ENCODE measurements around the gene VPS51. TPM values are rescaled to one million over a fixed set of nuclear protein-coding genes. Genes with fewer than 3 reads are reported as not detected.

Gene VPS51
- total RNA-seq, 3 donors from 2014 or later (not counting 1 experiment from before 2014, with no cell fraction given) = 180 to 197 (median 184) TPM

DNA sequence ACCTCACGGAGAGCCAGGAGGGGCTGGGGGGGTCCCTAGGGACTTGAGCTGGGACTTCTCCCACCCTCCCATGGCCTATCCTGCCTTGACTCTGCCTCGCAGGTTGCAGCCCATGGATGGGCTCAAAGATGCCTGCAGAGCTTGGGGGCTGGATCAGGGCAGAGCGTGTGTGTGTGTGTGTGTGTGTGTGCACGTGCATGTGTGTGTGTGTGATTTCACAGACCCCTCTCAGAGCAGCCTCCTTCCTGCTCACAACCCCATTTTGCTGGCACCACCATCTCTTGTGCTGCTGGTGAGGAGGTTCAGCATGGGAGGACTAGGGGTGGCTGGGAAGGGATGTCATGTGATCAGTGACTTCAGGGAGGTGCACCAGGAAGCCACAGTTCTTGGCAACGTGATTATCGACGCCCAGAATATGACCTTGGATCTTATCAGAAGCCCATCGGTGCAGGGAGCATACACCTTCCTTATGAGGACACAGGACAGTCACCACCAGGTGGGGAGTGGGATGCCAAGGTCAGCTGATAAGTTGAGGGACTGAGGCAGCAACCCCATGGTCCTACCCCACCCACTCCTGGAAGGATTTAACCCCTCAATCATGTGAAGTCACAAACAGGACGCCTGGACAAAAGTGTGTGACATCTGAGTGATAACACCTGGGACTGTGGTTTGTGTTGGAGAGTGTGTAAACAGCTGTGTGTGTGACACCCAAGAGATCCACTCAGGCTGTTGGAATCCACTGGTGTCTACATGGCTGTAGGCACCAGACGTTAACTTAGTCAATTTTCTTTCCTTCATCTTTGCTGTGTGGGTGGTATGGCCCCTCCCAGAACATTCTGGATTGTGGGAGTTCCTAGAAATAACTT lies 35.8 kb upstream of the VPS51 start:
- DNase-seq (no peak), ATAC-seq (no peak)
- Mint-ChIP-seq H3K4me3 (no peak overlapping the region), H3K4me1 (no peaks in the 10 kb centered on the region), H3K36me3 (no peaks in the 10 kb centered on the region), H3K9me3 (no peaks in the 10 kb centered on the region), H3K27ac (no peak overlapping the region), H3K27me3 (ENCODE audit: low read depth in 2 of 2) (peaks cover 3 to 7% of the 10 kb centered on the region in 2 donors)
- no peak overlapping the region for H3K4me3 ChIP-seq (ENCODE audit: low read length)
- no peaks in the 10 kb centered on the region for H3K27me3 ChIP-seq (ENCODE audit: control insufficient read depth, insufficient read depth, low read length)
- no peak overlapping the region for H3K27ac ChIP-seq (ENCODE audit: low read length)
- H3K4me1 ChIP-seq (ENCODE audit: control insufficient read depth, insufficient read depth, low read length) = no peaks in the 10 kb centered on the region
- no peaks in the 10 kb centered on the region for H3K36me3 ChIP-seq (ENCODE audit: control insufficient read depth, insufficient read depth, low read length)
- no peaks in the 10 kb centered on the region for H3K9me3 ChIP-seq (ENCODE audit: control insufficient read depth, insufficient read depth, low read length)
- intact Hi-C loops (cut with micrococcal nuclease) = no loop called here
- TF ChIP-seq, protein P1, sequence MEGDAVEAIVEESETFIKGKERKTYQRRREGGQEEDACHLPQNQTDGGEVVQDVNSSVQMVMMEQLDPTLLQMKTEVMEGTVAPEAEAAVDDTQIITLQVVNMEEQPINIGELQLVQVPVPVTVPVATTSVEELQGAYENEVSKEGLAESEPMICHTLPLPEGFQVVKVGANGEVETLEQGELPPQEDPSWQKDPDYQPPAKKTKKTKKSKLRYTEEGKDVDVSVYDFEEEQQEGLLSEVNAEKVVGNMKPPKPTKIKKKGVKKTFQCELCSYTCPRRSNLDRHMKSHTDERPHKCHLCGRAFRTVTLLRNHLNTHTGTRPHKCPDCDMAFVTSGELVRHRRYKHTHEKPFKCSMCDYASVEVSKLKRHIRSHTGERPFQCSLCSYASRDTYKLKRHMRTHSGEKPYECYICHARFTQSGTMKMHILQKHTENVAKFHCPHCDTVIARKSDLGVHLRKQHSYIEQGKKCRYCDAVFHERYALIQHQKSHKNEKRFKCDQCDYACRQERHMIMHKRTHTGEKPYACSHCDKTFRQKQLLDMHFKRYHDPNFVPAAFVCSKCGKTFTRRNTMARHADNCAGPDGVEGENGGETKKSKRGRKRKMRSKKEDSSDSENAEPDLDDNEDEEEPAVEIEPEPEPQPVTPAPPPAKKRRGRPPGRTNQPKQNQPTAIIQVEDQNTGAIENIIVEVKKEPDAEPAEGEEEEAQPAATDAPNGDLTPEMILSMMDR (IDR thresholded peaks at IDR 0.05) = no peak
- 55% methylated on average over 9 of the region's 10 CpGs for WGBS (ENCODE audit: insufficient coverage)

- Mint-ChIP-seq H3K27me3 (ENCODE audit: low read depth in 2 of 2) (peaks cover 3 to 7% of the 10 kb centered on the region in 2 donors), H3K4me3 (no peak overlapping the region), H3K27ac (no peak overlapping the region), H3K36me3 (no peaks in the 10 kb centered on the region), H3K4me1 (no peaks in the 10 kb centered on the region), H3K9me3 (no peaks in the 10 kb centered on the region)
- Histone ChIP-seq H3K36me3 (ENCODE audit: control insufficient read depth, insufficient read depth, low read length) (no peaks in the 10 kb centered on the region), H3K4me3 (ENCODE audit: low read length) (no peak overlapping the region), H3K27me3 (ENCODE audit: control insufficient read depth, insufficient read depth, low read length) (no peaks in the 10 kb centered on the region), H3K27ac (ENCODE audit: low read length) (no peak overlapping the region), H3K4me1 (ENCODE audit: control insufficient read depth, insufficient read depth, low read length) (no peaks in the 10 kb centered on the region), H3K9me3 (ENCODE audit: control insufficient read depth, insufficient read depth, low read length) (no peaks in the 10 kb centered on the region)
- DNase-seq (peak in 1 of 2 donors; percentile 26), ATAC-seq (no peak)
- TF ChIP-seq, protein P1 (IDR thresholded peaks at IDR 0.05) = no peak
- intact Hi-C loops (cut with micrococcal nuclease) = no loop called here
- WGBS (ENCODE audit: insufficient coverage) = 87% methylated on average over 9 of the region's 9 CpGs
These were observed 35.1 kb upstream of the VPS51 start for GRCh38 chr11:65060913-65061408.

DNA sequence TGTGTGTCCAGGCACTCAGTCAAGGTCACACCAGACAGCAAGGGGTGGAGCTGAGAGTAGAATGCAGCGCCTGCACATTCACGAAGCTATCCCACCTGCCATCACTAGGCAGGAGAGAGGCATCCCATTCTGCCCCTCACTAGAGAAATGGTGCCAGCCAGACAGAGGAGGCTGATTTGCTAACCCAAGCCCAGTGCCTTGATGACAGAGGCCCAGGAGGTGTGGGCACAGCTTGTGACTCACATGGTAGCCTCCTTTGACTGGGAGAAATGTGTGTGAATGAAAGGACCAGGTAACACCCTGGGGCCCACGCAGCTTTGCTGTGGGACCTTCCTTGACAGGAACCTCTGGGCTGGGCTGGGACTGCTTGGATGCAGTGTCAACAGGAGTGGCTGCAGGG lies 32.5 kb upstream of the VPS51 start:
- no peak overlapping the region for H3K27ac Mint-ChIP-seq
- TF ChIP-seq, protein P1 (IDR thresholded peaks at IDR 0.05) = no peak
- no peak for DNase-seq
- ATAC-seq = no peak
- H3K4me3 Mint-ChIP-seq = no peak overlapping the region
- no peaks in the 10 kb centered on the region for H3K4me1 Mint-ChIP-seq
- no peak overlapping the region for H3K4me3 ChIP-seq (ENCODE audit: low read length)
- H3K36me3 Mint-ChIP-seq = no peaks in the 10 kb centered on the region
- no peaks in the 10 kb centered on the region for H3K4me1 ChIP-seq (ENCODE audit: control insufficient read depth, insufficient read depth, low read length)
- peaks cover 3 to 7% of the 10 kb centered on the region in 2 donors for H3K27me3 Mint-ChIP-seq (ENCODE audit: low read depth in 2 of 2)
- H3K36me3 ChIP-seq (ENCODE audit: control insufficient read depth, insufficient read depth, low read length) = no peaks in the 10 kb centered on the region
- no peaks in the 10 kb centered on the region for H3K9me3 ChIP-seq (ENCODE audit: control insufficient read depth, insufficient read depth, low read length)
- no peaks in the 10 kb centered on the region for H3K27me3 ChIP-seq (ENCODE audit: control insufficient read depth, insufficient read depth, low read length)
- intact Hi-C loops (cut with micrococcal nuclease) = no loop called here
- H3K9me3 Mint-ChIP-seq = no peaks in the 10 kb centered on the region
- no peak overlapping the region for H3K27ac ChIP-seq (ENCODE audit: low read length)
- WGBS (ENCODE audit: insufficient coverage) = 89% methylated on average over 3 of the region's 3 CpGs

All from natural killer cell (primary cell).